Measurements from ENCODE around the gene CD151. TPM values are rescaled to one million over a fixed set of nuclear protein-coding genes. Genes with fewer than 3 reads are reported as not detected.
A peak's percentile ranks its signal among the peaks of the same experiment; 100 is the strongest.

CD151 gene
- total RNA-seq, 1 experiment from 2014 or later = 482 TPM

DNA sequence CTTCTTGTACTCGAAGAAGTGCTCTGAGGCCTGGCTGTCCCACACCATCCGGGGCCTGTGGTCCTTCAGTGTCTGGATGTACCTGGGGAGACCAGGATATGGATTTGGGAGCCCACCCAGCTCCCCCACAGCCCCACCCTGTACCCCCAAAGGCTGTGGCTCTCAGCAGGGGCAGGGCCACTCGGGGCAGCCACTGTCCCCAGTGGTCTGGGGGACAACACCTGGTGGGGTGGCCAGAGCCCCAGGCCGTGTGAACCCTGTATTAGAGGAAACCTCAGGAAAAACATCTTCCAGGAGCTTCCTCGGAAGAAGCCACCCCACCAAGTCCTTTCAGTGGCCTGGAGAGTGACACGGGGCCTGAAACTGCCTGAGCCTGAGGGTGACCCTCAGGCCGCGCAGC lies 37.7 kb downstream of the CD151 start:
- Mint-ChIP-seq H3K4me1 (ENCODE audit: low read depth, unreplicated experiment) (no peaks in the 10 kb centered on the region), H3K27ac (ENCODE audit: unreplicated experiment) (peak overlapping the region; percentile 54), H3K27me3 (ENCODE audit: unreplicated experiment) (no peaks in the 10 kb centered on the region), H3K4me3 (ENCODE audit: low read depth, unreplicated experiment) (no peak overlapping the region), H3K9me3 (ENCODE audit: low read depth, unreplicated experiment) (no peaks in the 10 kb centered on the region), H3K36me3 (ENCODE audit: insufficient read depth, unreplicated experiment) (peaks cover 57% of the 10 kb centered on the region)
- CTCF ChIA-PET = no interaction called here
- BruUV-seq (replicated peaks) = no TSS peak
- TF ChIP-seq, protein P1, sequence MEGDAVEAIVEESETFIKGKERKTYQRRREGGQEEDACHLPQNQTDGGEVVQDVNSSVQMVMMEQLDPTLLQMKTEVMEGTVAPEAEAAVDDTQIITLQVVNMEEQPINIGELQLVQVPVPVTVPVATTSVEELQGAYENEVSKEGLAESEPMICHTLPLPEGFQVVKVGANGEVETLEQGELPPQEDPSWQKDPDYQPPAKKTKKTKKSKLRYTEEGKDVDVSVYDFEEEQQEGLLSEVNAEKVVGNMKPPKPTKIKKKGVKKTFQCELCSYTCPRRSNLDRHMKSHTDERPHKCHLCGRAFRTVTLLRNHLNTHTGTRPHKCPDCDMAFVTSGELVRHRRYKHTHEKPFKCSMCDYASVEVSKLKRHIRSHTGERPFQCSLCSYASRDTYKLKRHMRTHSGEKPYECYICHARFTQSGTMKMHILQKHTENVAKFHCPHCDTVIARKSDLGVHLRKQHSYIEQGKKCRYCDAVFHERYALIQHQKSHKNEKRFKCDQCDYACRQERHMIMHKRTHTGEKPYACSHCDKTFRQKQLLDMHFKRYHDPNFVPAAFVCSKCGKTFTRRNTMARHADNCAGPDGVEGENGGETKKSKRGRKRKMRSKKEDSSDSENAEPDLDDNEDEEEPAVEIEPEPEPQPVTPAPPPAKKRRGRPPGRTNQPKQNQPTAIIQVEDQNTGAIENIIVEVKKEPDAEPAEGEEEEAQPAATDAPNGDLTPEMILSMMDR (IDR thresholded peaks at IDR 0.05; ENCODE audit: unreplicated experiment) = no peak
- intact Hi-C loops (cut with micrococcal nuclease; ENCODE audit: unreplicated experiment) = no loop called here
- no peak for DNase-seq

DNA sequence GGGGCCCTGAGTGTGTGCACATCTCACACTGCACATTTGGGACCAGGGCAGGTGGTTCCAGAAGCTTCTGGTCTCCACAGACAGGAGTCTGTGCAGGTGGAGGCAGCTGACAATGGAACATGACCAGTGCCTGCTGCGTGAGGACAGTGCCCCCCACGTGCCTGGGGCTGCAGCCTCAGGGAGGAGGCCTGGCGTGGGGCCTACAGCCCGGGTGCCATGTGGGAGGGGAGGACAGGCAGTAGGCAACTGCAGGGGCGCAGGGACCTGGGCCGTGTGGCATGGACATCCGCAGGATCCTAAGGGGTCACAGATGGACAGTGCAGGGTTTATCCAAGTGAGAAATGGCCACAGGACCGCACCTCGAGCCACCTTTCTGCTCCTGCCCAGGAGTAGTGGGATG lies 38.7 kb downstream of the CD151 start:
- Mint-ChIP-seq H3K9me3 (ENCODE audit: low read depth, unreplicated experiment) (no peaks in the 10 kb centered on the region), H3K27me3 (ENCODE audit: unreplicated experiment) (no peaks in the 10 kb centered on the region), H3K36me3 (ENCODE audit: insufficient read depth, unreplicated experiment) (peaks cover 59% of the 10 kb centered on the region), H3K4me1 (ENCODE audit: low read depth, unreplicated experiment) (no peaks in the 10 kb centered on the region), H3K4me3 (ENCODE audit: low read depth, unreplicated experiment) (no peak overlapping the region), H3K27ac (ENCODE audit: unreplicated experiment) (no peak overlapping the region)
- DNase-seq = no peak
- BruUV-seq (replicated peaks) = no TSS peak
- intact Hi-C loops (cut with micrococcal nuclease; ENCODE audit: unreplicated experiment) = no loop called here
- TF ChIP-seq, protein P1 (IDR thresholded peaks at IDR 0.05; ENCODE audit: unreplicated experiment) = no peak
- CTCF ChIA-PET = no interaction called here

DNA sequence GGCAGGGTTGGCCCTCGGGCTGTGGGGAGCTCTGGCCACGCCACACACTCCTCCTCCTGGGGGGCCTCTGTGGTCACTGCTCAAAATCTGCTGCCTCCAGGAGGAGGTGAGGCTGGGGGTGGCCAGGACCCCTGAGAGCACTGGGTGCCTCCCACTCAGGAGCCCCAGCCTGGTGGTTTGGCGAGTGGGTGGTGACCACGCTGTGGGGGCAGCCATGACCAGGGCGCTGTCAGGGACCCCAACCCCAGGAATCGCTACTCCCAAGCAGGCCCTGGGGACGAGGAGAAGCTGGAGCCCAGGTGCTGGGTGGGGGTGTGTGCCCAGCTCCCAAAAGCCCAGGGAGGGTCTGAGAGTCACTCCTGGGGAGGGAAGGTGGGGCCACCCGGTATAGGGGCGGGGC lies 40.0 kb downstream of the CD151 start:
- CTCF ChIA-PET = no interaction called here
- H3K27me3 Mint-ChIP-seq (ENCODE audit: unreplicated experiment) = no peaks in the 10 kb centered on the region
- no peak overlapping the region for H3K27ac Mint-ChIP-seq (ENCODE audit: unreplicated experiment)
- H3K4me3 Mint-ChIP-seq (ENCODE audit: low read depth, unreplicated experiment) = no peak overlapping the region
- no peak for DNase-seq
- no peaks in the 10 kb centered on the region for H3K9me3 Mint-ChIP-seq (ENCODE audit: low read depth, unreplicated experiment)
- no peaks in the 10 kb centered on the region for H3K4me1 Mint-ChIP-seq (ENCODE audit: low read depth, unreplicated experiment)
- no TSS peak for BruUV-seq (replicated peaks)
- TF ChIP-seq, protein P1 (IDR thresholded peaks at IDR 0.05; ENCODE audit: unreplicated experiment) = no peak
- intact Hi-C loops (cut with micrococcal nuclease; ENCODE audit: unreplicated experiment) = no loop called here
- peaks cover 49% of the 10 kb centered on the region for H3K36me3 Mint-ChIP-seq (ENCODE audit: insufficient read depth, unreplicated experiment)

DNA sequence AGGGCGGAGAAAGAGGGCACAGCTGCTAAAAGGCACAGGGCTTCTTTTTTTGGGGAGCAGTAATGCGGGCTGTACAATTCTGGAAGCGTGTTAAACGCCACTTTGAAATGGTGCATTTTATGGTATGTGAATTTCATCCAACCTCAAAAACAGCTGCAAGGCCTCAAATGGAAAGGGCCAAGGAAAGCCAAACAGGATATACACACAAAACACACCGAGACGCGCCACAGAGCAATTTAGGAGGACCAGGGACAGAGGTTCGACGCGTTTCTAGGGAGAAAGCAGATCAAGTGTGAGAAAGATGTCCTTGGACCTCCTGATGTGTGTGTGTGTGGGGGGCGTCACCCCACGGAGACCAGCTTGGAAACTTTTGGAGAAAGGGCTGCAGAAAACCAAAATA lies 41.0 kb downstream of the CD151 start:
- intact Hi-C loops (cut with micrococcal nuclease; ENCODE audit: unreplicated experiment) = no loop called here
- CTCF ChIA-PET = no interaction called here
- Mint-ChIP-seq H3K36me3 (ENCODE audit: insufficient read depth, unreplicated experiment) (peaks cover 42% of the 10 kb centered on the region), H3K27me3 (ENCODE audit: unreplicated experiment) (no peaks in the 10 kb centered on the region), H3K4me1 (ENCODE audit: low read depth, unreplicated experiment) (no peaks in the 10 kb centered on the region), H3K27ac (ENCODE audit: unreplicated experiment) (no peak overlapping the region), H3K9me3 (ENCODE audit: low read depth, unreplicated experiment) (no peaks in the 10 kb centered on the region), H3K4me3 (ENCODE audit: low read depth, unreplicated experiment) (no peak overlapping the region)
- TF ChIP-seq, protein P1 (IDR thresholded peaks at IDR 0.05; ENCODE audit: unreplicated experiment) = no peak
- TSS peak; percentile 16 for BruUV-seq (replicated peaks)
- no peak for DNase-seq
